ENCODE data around the gene LRRIQ3.

LRRIQ3 gene

GRCh38 chr1:74107394-74107793 lies 90.6 kb downstream of the LRRIQ3 start:
- no peak for DNase-seq

GRCh38 chr1:74091371-74091770 lies 106.6 kb downstream of the LRRIQ3 start:
- DNase-seq = no peak

- no peak for DNase-seq
Observed at GRCh38 chr1:74083128-74083527, 114.8 kb downstream of the LRRIQ3 start.

GRCh38 chr1:74065081-74065480 lies 132.9 kb downstream of the LRRIQ3 start:
- no peak for DNase-seq

- DNase-seq = no peak
Observed at GRCh38 chr1:74057719-74058118, 140.3 kb downstream of the LRRIQ3 start.

- DNase-seq = no peak
Observed at GRCh38 chr1:74053407-74053806, 144.6 kb downstream of the LRRIQ3 start.

- no peak for DNase-seq
Observed at GRCh38 chr1:74050386-74050785, 147.6 kb downstream of the LRRIQ3 start.

- DNase-seq = no peak
Observed at GRCh38 chr1:74038042-74038441, 159.9 kb downstream of the LRRIQ3 start.

GRCh38 chr1:74012583-74012982 lies 185.4 kb downstream of the LRRIQ3 start:
- DNase-seq = no peak

GRCh38 chr1:74011736-74012135 lies 186.2 kb downstream of the LRRIQ3 start:
- no peak for DNase-seq

- DNase-seq = no peak
Observed at GRCh38 chr1:74010206-74010605, 187.8 kb downstream of the LRRIQ3 start.

GRCh38 chr1:74005533-74005932 lies 192.4 kb downstream of the LRRIQ3 start:
- DNase-seq = no peak

GRCh38 chr1:74003806-74004205 lies 194.2 kb downstream of the LRRIQ3 start:
- no peak for DNase-seq

GRCh38 chr1:73998348-73998959 lies 199.5 kb downstream of the LRRIQ3 start:
- no peak for DNase-seq

- no peak for DNase-seq
Observed at GRCh38 chr1:73980324-73981040, 217.5 kb downstream of the LRRIQ3 start.

GRCh38 chr1:73979684-73980083 lies 218.3 kb downstream of the LRRIQ3 start:
- no peak for DNase-seq

- no peak for DNase-seq
Observed at GRCh38 chr1:73978964-73979363, 219.0 kb downstream of the LRRIQ3 start.

Measured in CD4-positive, alpha-beta T cell treated with Interleukin-17A for 4 hours (primary cell).